ENCODE results near the gene BRD2. TPM values are rescaled to one million over a fixed set of nuclear protein-coding genes. Genes with fewer than 3 reads are reported as not detected.
A peak's percentile ranks its signal among the peaks of the same experiment; 100 is the strongest.

BRD2 gene
- total and polyA plus RNA-seq, 2 of the 4 experiments (the other 2 are of a cell fraction): 99.5 to 144 TPM

- Histone ChIP-seq H4K5ac (ENCODE audit: low read depth, low read length) (no peak within 1 kb of the TSS), H3K4me3 (ENCODE audit: insufficient read depth, low read depth, low read length) (no peak within 1 kb of the TSS; the same call in 1 of the 2 replicates), H3K79me1 (ENCODE audit: low read depth in 1 of 2, low read length in 2 of 2) (no peaks in the 10 kb centered on the region), H2BK20ac (ENCODE audit: low read depth, low read length) (no peak within 1 kb of the TSS), H2AFZ (replicated peaks; ENCODE audit: low read length, poor library complexity) (peak within 1 kb of the TSS; percentile 73), H3K4me1 (ENCODE audit: control insufficient read depth, insufficient read depth, low read length) (no peaks in the 10 kb centered on the region; the same call in 1 of the 2 replicates), H3K27ac (ENCODE audit: insufficient read depth, low read length) (no peak within 1 kb of the TSS), H3K23ac (ENCODE audit: low read depth, low read length) (no peak within 1 kb of the TSS), H3K9me1 (ENCODE audit: insufficient read depth, low read length) (no peaks in the 10 kb centered on the region), H3K9ac (ENCODE audit: low read depth, low read length) (no peak within 1 kb of the TSS), H4K20me1 (ENCODE audit: insufficient read depth, low read length) (no peaks in the 10 kb centered on the region), H3K18ac (ENCODE audit: low read depth, low read length) (no peak within 1 kb of the TSS), H2BK120ac (ENCODE audit: low read depth, low read length) (no peak within 1 kb of the TSS), H2AK9ac (replicated peaks; ENCODE audit: low read depth, low read length, poor library complexity) (no peak within 1 kb of the TSS), H4K8ac (ENCODE audit: low read depth in 2 of 2, low read length in 2 of 2) (no peak within 1 kb of the TSS), H2BK15ac (ENCODE audit: low read depth, low read length) (no peak within 1 kb of the TSS), H3K4me2 (ENCODE audit: low read depth, low read length) (no peak within 1 kb of the TSS; the same call in 1 of the 2 replicates), H2AK5ac (ENCODE audit: low read depth, low read length) (no peak within 1 kb of the TSS), H3K27me3 (ENCODE audit: control insufficient read depth, insufficient read depth, low read length) (peaks cover 51% of the 10 kb centered on the region), H3K4ac (ENCODE audit: low read depth, low read length) (no peak within 1 kb of the TSS), H3K56ac (ENCODE audit: extremely low read depth, insufficient read depth, low read length) (no peak within 1 kb of the TSS), H3K9me3 (ENCODE audit: control insufficient read depth, insufficient read depth, low read length) (no peaks in the 10 kb centered on the region), H3K14ac (replicated peaks; ENCODE audit: low read depth, low read length) (no peak within 1 kb of the TSS), H2BK5ac (ENCODE audit: low read depth, low read length, poor library complexity, severe bottlenecking) (no peak within 1 kb of the TSS), H3K36me3 (ENCODE audit: control insufficient read depth, insufficient read depth, low read length) (no peaks in the 10 kb centered on the region), H4K91ac (ENCODE audit: insufficient read depth, low read depth, low read length) (no peak within 1 kb of the TSS)
- peak; percentile 88 for ATAC-seq (ENCODE audit: low read depth)
- ChIA-PET CTCF (no interaction called here), POLR2A (ENCODE audit: unreplicated experiment) (interaction anchor here (0.7 kb wide), 1 partner anchor 239 kb away, joined by 3 read pairs; no protein-coding TSS in a partner anchor)
- dilution Hi-C loops (cut with HindIII; ENCODE audit: low sequenced_read_pairs, unreplicated experiment) (no loop called here), in situ Hi-C loops (cut with MboI; ENCODE audit: low sequenced_read_pairs) (no loop called here), intact Hi-C loops (cut with micrococcal nuclease) (no loop called here)
- BruUV-seq (replicated peaks): no TSS peak
- WGBS, 2 experiments (ENCODE audit: extremely low coverage in 2 of 2, insufficient read length in 1 of 2): 49% methylated on average over 10 of the region's 24 CpGs; no CpG with 5 or more reads in 1 of the 2 experiments
- DNase-seq: peak; percentile 5
- TF ChIP-seq POLR2A (IDR thresholded peaks at IDR 0.05; ENCODE audit: low read depth, low read length) (no peak), RFX5 (IDR thresholded peaks at IDR 0.05; ENCODE audit: low read depth, low read length) (peak; percentile 93)
Observed at GRCh38 chr6:33008944-33009861, 40.8 kb downstream of the BRD2 start, which contains the start of gene HLA-DOA. Gene HLA-DOA, minus strand, starts transcription at chr6:33009591.
